HTR-8/SVneo (cell line): ENCODE data around the gene RFX7.
"Not testable (repeated sequence)": the region's sequence is repeated elsewhere in the genome, so short reads cannot be mapped to it uniquely, and the experiment has no call there.

ENCODE experiments used
- DNase-seq: peaks from one replicate; pipeline ENCODE4 v3.0.0; 2011; ENCODE audit warnings: low spot score, mixed read lengths; ENCODE audit not compliant: insufficient read length
- FAIRE-seq: peaks from 2 replicates; lab custom pipeline; 2011; peaks lifted over from hg19 to GRCh38; lab: Jason Lieb, UNC

Gene RFX7

GRCh38 chr15:56243163-56244037 lies at the start of gene RFX7:
Gene RFX7 (minus strand): TSS chr15:56243879. CDS start chr15:56243285, 594 bp downstream.
- peak; percentile 54 for DNase-seq

DNA sequence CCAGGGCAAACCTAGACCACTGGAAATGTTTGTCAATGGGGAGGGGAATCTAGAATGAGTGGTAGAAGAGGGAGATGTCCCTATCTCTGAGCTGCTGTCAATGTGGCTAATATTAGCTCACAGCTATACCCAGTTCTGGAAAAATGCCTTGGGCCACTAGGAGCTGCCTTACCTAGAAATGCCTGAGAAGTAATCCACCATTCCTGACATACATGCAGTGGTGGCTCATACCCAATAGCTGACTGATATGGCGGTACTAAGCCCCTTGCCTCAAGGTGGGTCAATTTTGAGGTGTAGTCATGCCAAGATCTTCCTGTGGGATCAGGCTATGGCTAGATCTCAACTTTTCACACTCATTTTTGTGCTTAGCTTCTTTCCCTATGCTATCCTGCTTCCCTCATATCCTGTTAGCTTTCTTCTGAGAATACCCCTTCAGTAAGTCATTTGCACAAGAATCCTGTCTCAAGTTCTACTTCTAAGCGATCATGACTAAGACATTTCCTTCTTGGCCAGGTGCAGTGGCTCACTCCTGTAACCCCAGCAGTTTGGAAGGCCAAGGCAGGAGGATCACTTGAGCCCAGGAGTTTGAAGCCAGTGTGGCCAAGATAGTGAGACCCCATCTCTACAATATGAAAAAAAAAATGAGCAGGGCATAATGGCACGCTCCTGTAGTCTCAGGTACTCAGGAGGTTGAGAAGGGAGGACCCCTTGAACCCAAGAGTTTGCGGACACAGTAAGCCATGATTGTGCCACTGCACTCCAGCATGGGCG lies 49.1 kb upstream of the RFX7 start:
- no peak for FAIRE-seq
- DNase-seq = no peak

More at GRCh38 chr15:56243163-56244037, at the start of gene RFX7:
- no peak for FAIRE-seq

- DNase-seq (no peak), FAIRE-seq (no peak)
Observed at GRCh38 chr15:56291741-56292140, 48.1 kb upstream of the RFX7 start.

DNA sequence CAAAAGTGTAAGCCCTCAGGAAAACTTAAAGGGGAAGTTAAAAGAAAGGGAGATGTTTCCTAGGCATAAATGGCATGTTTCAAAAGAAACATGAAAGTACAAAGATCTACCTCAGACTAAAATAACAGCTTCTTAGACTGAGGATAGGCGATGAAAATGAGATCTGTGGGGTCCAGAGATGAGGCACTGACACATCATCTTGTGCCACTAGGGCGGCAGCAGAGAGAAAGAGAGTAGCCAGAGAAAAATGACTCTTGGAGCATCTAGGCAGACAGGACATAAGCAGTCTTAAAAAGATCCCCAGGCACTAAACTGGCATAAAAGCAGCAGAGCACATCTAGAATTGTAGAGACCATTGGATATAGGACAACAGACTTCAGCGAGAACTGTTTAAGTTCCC lies 42.5 kb upstream of the RFX7 start:
- FAIRE-seq = peak; percentile 20
- DNase-seq = no peak

- DNase-seq = no peak
- no peak for FAIRE-seq
Observed at GRCh38 chr15:56281145-56281544, 37.5 kb upstream of the RFX7 start.

GRCh38 chr15:56273724-56274123 lies 30.0 kb upstream of the RFX7 start:
- DNase-seq (no peak), FAIRE-seq (no peak)

DNA sequence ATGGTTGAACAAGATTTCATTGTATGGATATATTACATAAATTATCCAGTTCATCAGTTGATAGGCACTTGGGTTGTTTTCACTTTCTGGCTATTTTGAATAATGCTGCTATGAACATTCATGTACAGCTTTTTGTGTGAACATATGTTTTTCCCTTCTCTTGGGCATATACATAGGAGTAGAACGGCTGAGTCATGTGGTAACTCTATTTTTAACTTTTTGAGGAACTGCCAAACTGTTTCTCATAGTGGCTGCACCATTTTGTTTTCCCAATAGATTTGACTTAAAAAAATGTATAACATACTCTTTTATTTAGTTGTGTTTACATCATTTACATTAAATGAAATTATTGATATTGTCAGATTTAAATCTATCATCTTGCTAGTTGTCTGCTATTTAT lies 28.8 kb upstream of the RFX7 start:
- no peak for FAIRE-seq
- DNase-seq = no peak

- not testable (repeated sequence) for FAIRE-seq, DNase-seq
Observed at GRCh38 chr15:56266465-56266864, 22.8 kb upstream of the RFX7 start.

GRCh38 chr15:56261854-56262509 lies 18.3 kb upstream of the RFX7 start:
- FAIRE-seq = no peak
- DNase-seq = no peak

GRCh38 chr15:56257306-56257705 lies 13.6 kb upstream of the RFX7 start:
- FAIRE-seq, DNase-seq: not testable (repeated sequence)

DNA sequence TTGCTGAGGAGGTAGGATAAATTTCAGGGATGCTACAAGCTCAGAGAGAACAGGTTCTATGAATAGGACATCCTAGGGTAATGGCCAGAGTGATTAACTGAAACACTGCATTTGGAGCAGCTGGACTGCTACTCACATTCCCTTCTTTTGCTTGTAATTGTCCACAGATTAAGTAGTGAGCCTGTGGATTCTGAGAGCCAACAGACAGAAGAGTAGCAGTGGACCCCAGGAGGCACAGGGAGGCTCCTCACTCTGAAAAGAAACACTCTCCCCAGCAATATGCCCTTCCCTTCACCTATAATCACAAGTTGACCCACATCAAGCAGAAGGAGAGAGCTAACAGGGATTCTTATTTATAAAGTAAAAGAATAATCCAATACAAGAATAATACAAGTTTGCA lies 10.6 kb upstream of the RFX7 start:
- FAIRE-seq (no peak), DNase-seq (no peak)

DNA sequence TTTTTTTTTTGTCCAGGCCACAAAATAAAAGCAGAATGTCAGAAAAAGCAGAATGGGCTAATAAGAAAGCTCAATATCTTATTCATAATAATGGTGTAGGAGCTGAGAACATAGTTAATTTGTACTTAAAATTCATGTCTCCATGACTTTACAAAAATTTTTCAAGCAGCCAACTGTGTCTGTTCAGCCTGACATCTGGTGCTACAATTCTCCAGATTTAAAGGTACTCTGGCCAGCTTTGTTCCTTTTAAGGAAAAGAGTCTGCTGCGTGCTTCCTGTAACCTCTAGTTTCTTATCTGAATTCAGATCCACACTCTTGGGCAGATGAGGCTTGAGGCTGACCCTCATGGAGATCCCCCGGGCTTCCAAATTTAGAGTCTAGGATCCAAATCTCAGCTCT lies 8.7 kb upstream of the RFX7 start:
- DNase-seq = no peak

GRCh38 chr15:56251315-56252095 lies 7.8 kb upstream of the RFX7 start:
- no peak for FAIRE-seq

More for the DNA sequence above, 8.7 kb upstream of the RFX7 start:
- no peak for FAIRE-seq

DNA sequence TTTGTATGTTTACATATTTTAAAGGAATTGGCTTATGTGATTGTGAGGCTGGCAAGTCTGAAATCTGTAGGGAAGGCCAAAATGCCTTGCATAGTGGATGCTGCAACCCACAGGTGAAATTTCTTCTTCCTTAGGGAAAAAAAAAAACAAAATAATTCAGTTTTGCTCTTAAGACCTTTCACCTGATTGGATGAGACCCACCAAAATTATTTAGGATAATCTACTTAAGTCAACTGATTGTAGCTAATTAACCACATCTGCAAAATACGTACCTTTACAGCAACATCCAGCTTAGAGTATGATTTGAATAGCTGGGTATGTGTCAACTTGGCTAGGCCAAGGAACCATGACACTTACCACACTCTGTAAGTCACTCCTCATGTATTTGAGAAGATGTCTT lies 6.9 kb upstream of the RFX7 start:
- FAIRE-seq (no peak), DNase-seq (no peak)

More at GRCh38 chr15:56251315-56252095, 7.8 kb upstream of the RFX7 start:
- no peak for DNase-seq

DNA sequence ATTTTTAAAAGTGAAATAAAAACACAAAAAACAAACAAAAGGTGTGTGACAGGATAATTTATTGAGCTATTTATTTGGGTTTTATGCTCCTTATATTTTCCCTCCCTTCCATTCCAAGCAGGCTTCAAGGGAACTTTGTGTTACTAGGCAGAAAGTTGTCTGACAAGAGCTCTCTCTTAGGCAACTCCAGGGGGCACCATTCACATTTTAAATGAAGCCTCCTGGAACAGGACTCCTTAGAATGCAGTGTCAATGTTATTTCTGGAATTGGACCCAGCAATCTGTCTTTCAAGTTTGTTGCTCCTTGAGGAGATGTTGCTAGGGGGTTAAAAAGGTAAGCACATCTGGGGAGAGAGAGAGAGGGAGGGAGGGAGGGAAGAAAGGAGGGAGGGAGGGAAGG lies 5.4 kb upstream of the RFX7 start:
- no peak for FAIRE-seq
- DNase-seq = peak; percentile 17

GRCh38 chr15:56248311-56248992 lies 4.8 kb upstream of the RFX7 start:
- DNase-seq (no peak), FAIRE-seq (no peak)

DNA sequence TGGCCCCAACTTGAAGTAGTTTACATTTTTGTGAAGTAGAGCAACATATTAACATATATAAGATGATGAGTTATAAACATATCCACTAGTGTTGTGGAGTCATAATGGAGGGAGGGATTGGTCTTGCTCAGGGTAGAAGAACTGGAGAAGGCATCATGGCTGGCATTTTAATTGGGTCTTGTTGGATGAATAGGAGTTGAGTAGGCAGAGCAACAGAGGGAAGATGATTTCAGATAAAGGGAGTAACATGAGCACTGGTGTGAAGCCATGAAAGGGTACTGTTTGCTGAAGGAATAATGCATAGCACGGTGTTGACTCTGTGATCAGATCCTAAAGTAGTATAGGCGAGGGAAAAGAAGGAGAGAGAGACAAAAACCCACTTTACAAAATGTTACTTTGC lies 3.6 kb upstream of the RFX7 start:
- DNase-seq (no peak), FAIRE-seq (no peak)

DNA sequence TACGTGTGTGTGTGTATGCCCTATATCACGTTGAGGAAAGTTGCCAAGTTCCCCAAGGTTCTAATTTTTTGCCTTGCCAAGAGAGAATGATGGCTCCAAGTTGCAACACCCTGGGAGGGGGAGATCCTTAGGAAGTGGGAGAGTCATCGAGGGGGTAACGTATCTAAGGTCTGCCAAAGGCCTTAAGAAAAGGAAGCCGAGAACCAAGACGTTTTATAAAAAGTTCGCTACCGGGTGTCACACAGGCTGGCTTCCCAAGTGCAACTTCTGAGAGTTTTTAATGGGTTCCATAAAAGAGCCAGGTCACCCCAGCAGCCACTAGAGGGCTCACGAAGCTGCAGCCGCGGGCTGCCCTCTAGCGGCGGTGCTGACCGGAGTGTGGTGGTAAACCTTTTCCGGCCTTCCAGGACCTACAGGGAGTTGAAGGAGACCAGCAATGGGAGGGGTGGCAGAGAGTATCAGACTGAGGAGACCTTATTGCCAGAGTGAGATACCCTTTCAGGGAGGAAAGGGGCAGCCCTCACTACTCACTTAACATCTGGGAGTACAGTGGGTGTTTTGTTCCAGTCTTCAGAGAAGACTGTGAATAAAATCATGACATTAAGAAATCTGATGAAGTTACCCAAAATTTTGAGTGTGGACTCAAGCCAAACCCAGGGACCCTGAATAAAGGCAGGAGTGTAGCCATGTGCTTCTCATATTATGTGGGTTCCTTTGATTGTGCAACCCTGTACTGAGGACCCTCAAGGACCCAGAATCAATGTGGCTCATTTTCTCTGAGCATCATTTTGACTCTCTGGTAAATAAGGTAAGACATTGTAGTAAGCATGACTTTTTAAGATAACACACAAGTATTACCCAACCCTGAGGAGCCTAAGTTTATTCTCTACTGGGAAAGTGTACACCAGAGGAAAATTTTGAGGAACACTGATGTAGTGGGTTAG lies 2.5 kb upstream of the RFX7 start:
- DNase-seq = peak; percentile 73
- peak; percentile 58 for FAIRE-seq
